Neural crest cell (in vitro differentiated cells): ENCODE measurements around the gene CHCT1. TPM values are rescaled to one million over a fixed set of nuclear protein-coding genes. Genes with fewer than 3 reads are reported as not detected.

ENCODE experiments used
- DNase-seq: peaks from one replicate; pipeline ENCODE4 v3.0.0; 2021; ENCODE audit warnings: low read depth, mixed read lengths, low spot score
- H3K27ac Mint-ChIP-seq: one replicate; pipeline ENCODE4 v1.8.0; 2021; ENCODE audit warnings: mild to moderate bottlenecking, mixed read lengths; ENCODE audit not compliant: unreplicated experiment
- H3K27me3 Mint-ChIP-seq: 2 replicates; pipeline ENCODE4 v1.8.0; 2021; ENCODE audit warnings: low read depth, mild to moderate bottlenecking, mixed read lengths
- H3K36me3 Mint-ChIP-seq: 2 replicates; pipeline ENCODE4 v1.8.0; 2021; ENCODE audit warnings: low read depth, mild to moderate bottlenecking, mixed read lengths
- H3K4me1 Mint-ChIP-seq: 2 replicates; pipeline ENCODE4 v1.8.0; 2021; ENCODE audit warnings: mixed read lengths
- H3K4me3 Mint-ChIP-seq: one replicate; pipeline ENCODE4 v1.8.0; 2021; ENCODE audit warnings: mild to moderate bottlenecking, mixed read lengths
- H3K9me3 Mint-ChIP-seq: 2 replicates; pipeline ENCODE4 v1.8.0; 2021; ENCODE audit warnings: mixed read lengths
- CTCF ChIP-seq: fragments of 200-600 bp; sonication (generic); conservative IDR thresholded peaks from 2 replicates; pipeline ENCODE4 v1.5.0; 2021; ENCODE audit warnings: antibody characterized with exemption, mild to moderate bottlenecking
- total RNA-seq: library from RNA; stranded (reverse); gene quantifications from 2 replicates; pipeline ENCODE4 v1.2.1, GENCODE V29; 2021

Gene CHCT1
- total RNA-seq, 1 donor from 2014 or later = not detected

GRCh38 chr17:60386147-60387058, 35.9 kb upstream of the CHCT1 start:
- TF ChIP-seq CTCF = no peak
- no peak for DNase-seq
- H3K9me3 Mint-ChIP-seq = no peaks in the 10 kb centered on the region
- no peaks in the 10 kb centered on the region for H3K27me3 Mint-ChIP-seq
- no peak overlapping the region for H3K4me3 Mint-ChIP-seq
- H3K36me3 Mint-ChIP-seq = no peaks in the 10 kb centered on the region
- peaks cover 45% of the 10 kb centered on the region for H3K4me1 Mint-ChIP-seq
- H3K27ac Mint-ChIP-seq = no peak overlapping the region

GRCh38 chr17:60387666-60388065, 34.6 kb upstream of the CHCT1 start:
- H3K27ac Mint-ChIP-seq = no peak overlapping the region
- H3K4me3 Mint-ChIP-seq = no peak overlapping the region
- no peaks in the 10 kb centered on the region for H3K27me3 Mint-ChIP-seq
- no peak for TF ChIP-seq CTCF
- no peak for DNase-seq
- peaks cover 48% of the 10 kb centered on the region for H3K4me1 Mint-ChIP-seq
- no peaks in the 10 kb centered on the region for H3K36me3 Mint-ChIP-seq
- no peaks in the 10 kb centered on the region for H3K9me3 Mint-ChIP-seq

DNA sequence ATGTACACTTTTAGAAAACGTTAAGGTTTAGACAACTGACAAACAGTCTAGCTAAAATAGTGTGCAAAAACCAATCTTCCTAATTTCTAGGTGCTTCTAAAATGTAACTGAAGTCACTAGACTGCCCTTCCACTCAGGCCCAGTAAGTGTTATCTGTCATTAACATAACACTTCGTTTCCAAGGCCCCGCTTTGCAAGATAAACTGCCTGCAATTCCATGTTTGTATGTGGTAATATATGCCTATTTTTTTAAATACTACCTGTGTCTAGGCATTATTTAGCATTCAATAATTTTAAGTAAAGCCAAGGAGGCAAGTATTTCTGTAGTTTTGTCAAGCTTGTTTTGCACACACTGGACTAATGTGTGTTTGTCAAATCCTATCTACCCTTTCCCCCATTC, 33.5 kb upstream of the CHCT1 start:
- Mint-ChIP-seq H3K27me3 (no peaks in the 10 kb centered on the region), H3K4me1 (peaks cover 56% of the 10 kb centered on the region), H3K4me3 (peak overlapping the region; percentile 44), H3K36me3 (no peaks in the 10 kb centered on the region), H3K27ac (no peak overlapping the region), H3K9me3 (no peaks in the 10 kb centered on the region)
- no peak for TF ChIP-seq CTCF
- DNase-seq = no peak

- Mint-ChIP-seq H3K4me1 (peaks cover 52% of the 10 kb centered on the region), H3K4me3 (peak overlapping the region; percentile 96), H3K27me3 (no peaks in the 10 kb centered on the region), H3K36me3 (no peaks in the 10 kb centered on the region), H3K9me3 (no peaks in the 10 kb centered on the region), H3K27ac (no peak overlapping the region)
- no peak for DNase-seq
- TF ChIP-seq CTCF = no peak
Observed at GRCh38 chr17:60390186-60390585, 32.1 kb upstream of the CHCT1 start.

GRCh38 chr17:60390925-60391470, 31.3 kb upstream of the CHCT1 start:
- H3K4me3 Mint-ChIP-seq = peak overlapping the region; percentile 96
- H3K4me1 Mint-ChIP-seq = peaks cover 47% of the 10 kb centered on the region
- peak; percentile 6 for DNase-seq
- no peak for TF ChIP-seq CTCF
- peak overlapping the region; percentile 76 for H3K27ac Mint-ChIP-seq
- H3K27me3 Mint-ChIP-seq = no peaks in the 10 kb centered on the region
- H3K36me3 Mint-ChIP-seq = no peaks in the 10 kb centered on the region
- no peaks in the 10 kb centered on the region for H3K9me3 Mint-ChIP-seq
